ENCODE data around the gene COA7. TPM values are rescaled to one million over a fixed set of nuclear protein-coding genes. Genes with fewer than 3 reads are reported as not detected.

Gene COA7
- total and polyA plus RNA-seq, 3 donors from 2014 or later: 8.7 to 11.5 (median 10.0) TPM

- WGBS, 2 donors: 89 to 95% methylated on average over 6 of the region's 6 CpGs
- no peak for DNase-seq
- TF ChIP-seq POLR2A (IDR thresholded peaks at IDR 0.05): no peak
- TF ChIP-seq CTCF (IDR thresholded peaks at IDR 0.05): no peak
- no peak overlapping the region for H3K4me3 ChIP-seq
- no peak overlapping the region for H3K27ac ChIP-seq
- no peaks in the 10 kb centered on the region for H3K36me3 ChIP-seq (ENCODE audit: low read depth, missing control alignments)
- intact Hi-C loops (cut with DNase I; ENCODE audit: low total_unique reads): no loop called here
- no peaks in the 10 kb centered on the region for H3K27me3 ChIP-seq
- no peaks in the 10 kb centered on the region for H3K9me3 ChIP-seq
- H3K4me1 ChIP-seq: peaks cover 17% of the 10 kb centered on the region
These were observed 57.5 kb downstream of the COA7 start for GRCh38 chr1:52640697-52641096.

- H3K27me3 ChIP-seq: no peaks in the 10 kb centered on the region
- no peak overlapping the region for H3K4me3 ChIP-seq
- peaks cover 17% of the 10 kb centered on the region for H3K4me1 ChIP-seq
- intact Hi-C loops (cut with DNase I; ENCODE audit: low total_unique reads): no loop called here
- H3K9me3 ChIP-seq: no peaks in the 10 kb centered on the region
- H3K36me3 ChIP-seq (ENCODE audit: low read depth, missing control alignments): no peaks in the 10 kb centered on the region
- peak overlapping the region in 1 of 2 donors; percentile 54 for H3K27ac ChIP-seq
- TF ChIP-seq CTCF (IDR thresholded peaks at IDR 0.05) (no peak), POLR2A (IDR thresholded peaks at IDR 0.05) (no peak)
- WGBS, 2 donors: 54 to 70% methylated on average over 4 of the region's 4 CpGs
- DNase-seq: no peak
These were observed 60.2 kb downstream of the COA7 start for GRCh38 chr1:52637946-52638345.

GRCh38 chr1:52636721-52637695, 61.1 kb downstream of the COA7 start:
- Histone ChIP-seq H3K27ac (peak overlapping the region; percentile 46 to 54), H3K4me3 (no peak overlapping the region), H3K4me1 (peaks cover 21% of the 10 kb centered on the region), H3K27me3 (no peaks in the 10 kb centered on the region), H3K36me3 (ENCODE audit: low read depth, missing control alignments) (no peaks in the 10 kb centered on the region), H3K9me3 (no peaks in the 10 kb centered on the region)
- TF ChIP-seq POLR2A (IDR thresholded peaks at IDR 0.05) (no peak), CTCF (IDR thresholded peaks at IDR 0.05) (no peak)
- no peak for DNase-seq
- WGBS, 2 donors: 47 to 53% methylated on average over 10 to 11 of the region's 11 CpGs
- intact Hi-C loops (cut with DNase I; ENCODE audit: low total_unique reads): no loop called here

GRCh38 chr1:52635321-52636089, 62.6 kb downstream of the COA7 start:
- Histone ChIP-seq H3K27ac (no peak overlapping the region), H3K27me3 (no peaks in the 10 kb centered on the region)
- no peak for DNase-seq

More at GRCh38 chr1:52635321-52636089, 62.6 kb downstream of the COA7 start:
- WGBS, 2 donors: 87 to 89% methylated on average over 4 of the region's 4 CpGs
- H3K36me3 ChIP-seq (ENCODE audit: low read depth, missing control alignments): no peaks in the 10 kb centered on the region
- TF ChIP-seq POLR2A (IDR thresholded peaks at IDR 0.05) (no peak), CTCF (IDR thresholded peaks at IDR 0.05) (no peak)
- H3K4me3 ChIP-seq: no peak overlapping the region
- intact Hi-C loops (cut with DNase I; ENCODE audit: low total_unique reads): no loop called here
- H3K4me1 ChIP-seq: peaks cover 30% of the 10 kb centered on the region
- no peaks in the 10 kb centered on the region for H3K9me3 ChIP-seq

Small RNAs within 50 kb of the gene (small RNA-seq; reads per million reads assigned to genes)
- 0 reads per million in 2 donors for gene RN7SL62P

Other genes with a start within 250 kb of the COA7 start
- 100 to 1,000 TPM; 136 to 146 TPM for gene TUT4, start 145.3 kb downstream of the COA7 start, total RNA-seq
- gene TUT4, start 145.3 kb downstream of the COA7 start, polyA plus RNA-seq (ENCODE audit: insufficient read depth, low read depth, low replicate concordance): 63.3 TPM
- 10 to 100 TPM; 23.2 to 26.6 TPM for gene GPX7, start 96.0 kb downstream of the COA7 start, total RNA-seq
- gene GPX7, start 96.0 kb downstream of the COA7 start, polyA plus RNA-seq (ENCODE audit: insufficient read depth, low read depth, low replicate concordance): 14.5 TPM
- 1 to 10 TPM; 4.8 to 5.0 TPM for gene SHISAL2A, start 65.2 kb downstream of the COA7 start, total RNA-seq
- gene SHISAL2A, start 65.2 kb downstream of the COA7 start, polyA plus RNA-seq (ENCODE audit: insufficient read depth, low read depth, low replicate concordance): 2.2 TPM
- 10 to 100 TPM; 73.1 to 76.6 TPM for gene ZYG11B, start 28.1 kb upstream of the COA7 start, total RNA-seq
- 17.7 TPM for gene ZYG11B, start 28.1 kb upstream of the COA7 start, polyA plus RNA-seq (ENCODE audit: insufficient read depth, low read depth, low replicate concordance)
- 1 to 10 TPM; 8.7 to 9.8 TPM for gene ZYG11A, start 144.4 kb upstream of the COA7 start, total RNA-seq
- 6.4 TPM for gene ZYG11A, start 144.4 kb upstream of the COA7 start, polyA plus RNA-seq (ENCODE audit: insufficient read depth, low read depth, low replicate concordance)
- gene ECHDC2, start 223.4 kb upstream of the COA7 start, total RNA-seq: 100 to 1,000 TPM; 237 to 296 TPM
- gene ECHDC2, start 223.4 kb upstream of the COA7 start, polyA plus RNA-seq (ENCODE audit: insufficient read depth, low read depth, low replicate concordance): 168 TPM
- gene SCP2, start 228.9 kb upstream of the COA7 start, total RNA-seq: 100 to 1,000 TPM; 103 to 108 TPM
- 102 TPM for gene SCP2, start 228.9 kb upstream of the COA7 start, polyA plus RNA-seq (ENCODE audit: insufficient read depth, low read depth, low replicate concordance)

All from testis (tissue), 3 donors.